ENCODE measurements around the gene GALT. TPM values are rescaled to one million over a fixed set of nuclear protein-coding genes. Genes with fewer than 3 reads are reported as not detected.

GALT gene
- total and polyA plus RNA-seq, 2 of the 13 experiments (the other 11 are each of a cell fraction or from before 2014, with no cell fraction given) = 40.4 to 46.3 TPM

DNA sequence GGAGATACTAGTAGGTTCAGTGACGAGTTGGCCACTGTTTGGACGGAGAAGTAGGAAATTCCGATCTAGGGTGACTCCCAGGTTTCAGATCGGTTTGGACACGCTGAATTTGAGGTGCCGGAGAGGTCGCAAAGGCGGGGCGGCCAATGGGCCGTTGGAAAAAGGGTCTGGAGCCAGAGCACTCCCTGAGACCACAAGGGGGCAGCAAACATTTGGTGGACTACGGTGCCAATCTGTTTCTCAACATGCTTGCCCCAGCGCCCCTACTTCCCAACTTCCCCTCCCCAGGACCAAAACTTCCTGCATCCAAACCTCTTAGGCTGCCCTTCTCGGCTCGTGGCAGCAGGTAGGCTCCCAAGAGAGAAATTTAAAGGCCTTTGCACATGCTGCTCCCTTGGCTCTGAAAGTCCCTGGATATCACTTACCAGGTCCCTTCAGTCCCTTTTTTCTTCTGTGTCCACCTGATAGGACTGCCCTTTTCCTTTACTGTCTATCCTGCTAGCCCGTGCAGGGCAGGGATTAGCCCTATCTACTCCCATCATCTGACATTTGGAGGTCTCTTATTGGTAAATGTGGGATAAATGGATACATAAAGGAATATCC is 33.6 kb upstream of the GALT start (continued):
- TF ChIP-seq, protein P1, sequence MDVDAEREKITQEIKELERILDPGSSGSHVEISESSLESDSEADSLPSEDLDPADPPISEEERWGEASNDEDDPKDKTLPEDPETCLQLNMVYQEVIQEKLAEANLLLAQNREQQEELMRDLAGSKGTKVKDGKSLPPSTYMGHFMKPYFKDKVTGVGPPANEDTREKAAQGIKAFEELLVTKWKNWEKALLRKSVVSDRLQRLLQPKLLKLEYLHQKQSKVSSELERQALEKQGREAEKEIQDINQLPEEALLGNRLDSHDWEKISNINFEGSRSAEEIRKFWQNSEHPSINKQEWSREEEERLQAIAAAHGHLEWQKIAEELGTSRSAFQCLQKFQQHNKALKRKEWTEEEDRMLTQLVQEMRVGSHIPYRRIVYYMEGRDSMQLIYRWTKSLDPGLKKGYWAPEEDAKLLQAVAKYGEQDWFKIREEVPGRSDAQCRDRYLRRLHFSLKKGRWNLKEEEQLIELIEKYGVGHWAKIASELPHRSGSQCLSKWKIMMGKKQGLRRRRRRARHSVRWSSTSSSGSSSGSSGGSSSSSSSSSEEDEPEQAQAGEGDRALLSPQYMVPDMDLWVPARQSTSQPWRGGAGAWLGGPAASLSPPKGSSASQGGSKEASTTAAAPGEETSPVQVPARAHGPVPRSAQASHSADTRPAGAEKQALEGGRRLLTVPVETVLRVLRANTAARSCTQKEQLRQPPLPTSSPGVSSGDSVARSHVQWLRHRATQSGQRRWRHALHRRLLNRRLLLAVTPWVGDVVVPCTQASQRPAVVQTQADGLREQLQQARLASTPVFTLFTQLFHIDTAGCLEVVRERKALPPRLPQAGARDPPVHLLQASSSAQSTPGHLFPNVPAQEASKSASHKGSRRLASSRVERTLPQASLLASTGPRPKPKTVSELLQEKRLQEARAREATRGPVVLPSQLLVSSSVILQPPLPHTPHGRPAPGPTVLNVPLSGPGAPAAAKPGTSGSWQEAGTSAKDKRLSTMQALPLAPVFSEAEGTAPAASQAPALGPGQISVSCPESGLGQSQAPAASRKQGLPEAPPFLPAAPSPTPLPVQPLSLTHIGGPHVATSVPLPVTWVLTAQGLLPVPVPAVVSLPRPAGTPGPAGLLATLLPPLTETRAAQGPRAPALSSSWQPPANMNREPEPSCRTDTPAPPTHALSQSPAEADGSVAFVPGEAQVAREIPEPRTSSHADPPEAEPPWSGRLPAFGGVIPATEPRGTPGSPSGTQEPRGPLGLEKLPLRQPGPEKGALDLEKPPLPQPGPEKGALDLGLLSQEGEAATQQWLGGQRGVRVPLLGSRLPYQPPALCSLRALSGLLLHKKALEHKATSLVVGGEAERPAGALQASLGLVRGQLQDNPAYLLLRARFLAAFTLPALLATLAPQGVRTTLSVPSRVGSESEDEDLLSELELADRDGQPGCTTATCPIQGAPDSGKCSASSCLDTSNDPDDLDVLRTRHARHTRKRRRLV (CRISPR knock-in tag; IDR thresholded peaks at IDR 0.05) = no peak
- TF ChIP-seq PRPF4 (IDR thresholded peaks at IDR 0.05; ENCODE audit: low read depth, low read length, poor library complexity, severe bottlenecking) = no peak
- no peak for TF ChIP-seq SMARCE1 (IDR thresholded peaks at IDR 0.05; ENCODE audit: borderline replicate concordance)
- no peak for TF ChIP-seq ZFP36L2 (CRISPR knock-in tag; IDR thresholded peaks at IDR 0.05)
- TF ChIP-seq SOX6 (IDR thresholded peaks at IDR 0.05) = no peak
- TF ChIP-seq SOX6 (CRISPR knock-in tag; IDR thresholded peaks at IDR 0.05) = peak; percentile 18; the same call in 1 of the 2 replicates
- TF ChIP-seq STAT5B (CRISPR knock-in tag; IDR thresholded peaks at IDR 0.05) = no peak
- TF ChIP-seq, protein P2, sequence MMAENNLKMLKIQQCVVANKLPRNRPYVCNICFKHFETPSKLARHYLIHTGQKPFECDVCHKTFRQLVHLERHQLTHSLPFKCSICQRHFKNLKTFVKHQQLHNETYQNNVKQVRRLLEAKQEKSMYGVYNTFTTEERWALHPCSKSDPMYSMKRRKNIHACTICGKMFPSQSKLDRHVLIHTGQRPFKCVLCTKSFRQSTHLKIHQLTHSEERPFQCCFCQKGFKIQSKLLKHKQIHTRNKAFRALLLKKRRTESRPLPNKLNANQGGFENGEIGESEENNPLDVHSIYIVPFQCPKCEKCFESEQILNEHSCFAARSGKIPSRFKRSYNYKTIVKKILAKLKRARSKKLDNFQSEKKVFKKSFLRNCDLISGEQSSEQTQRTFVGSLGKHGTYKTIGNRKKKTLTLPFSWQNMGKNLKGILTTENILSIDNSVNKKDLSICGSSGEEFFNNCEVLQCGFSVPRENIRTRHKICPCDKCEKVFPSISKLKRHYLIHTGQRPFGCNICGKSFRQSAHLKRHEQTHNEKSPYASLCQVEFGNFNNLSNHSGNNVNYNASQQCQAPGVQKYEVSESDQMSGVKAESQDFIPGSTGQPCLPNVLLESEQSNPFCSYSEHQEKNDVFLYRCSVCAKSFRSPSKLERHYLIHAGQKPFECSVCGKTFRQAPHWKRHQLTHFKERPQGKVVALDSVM (CRISPR knock-in tag; IDR thresholded peaks at IDR 0.05) = no peak
- TF ChIP-seq, protein P3, sequence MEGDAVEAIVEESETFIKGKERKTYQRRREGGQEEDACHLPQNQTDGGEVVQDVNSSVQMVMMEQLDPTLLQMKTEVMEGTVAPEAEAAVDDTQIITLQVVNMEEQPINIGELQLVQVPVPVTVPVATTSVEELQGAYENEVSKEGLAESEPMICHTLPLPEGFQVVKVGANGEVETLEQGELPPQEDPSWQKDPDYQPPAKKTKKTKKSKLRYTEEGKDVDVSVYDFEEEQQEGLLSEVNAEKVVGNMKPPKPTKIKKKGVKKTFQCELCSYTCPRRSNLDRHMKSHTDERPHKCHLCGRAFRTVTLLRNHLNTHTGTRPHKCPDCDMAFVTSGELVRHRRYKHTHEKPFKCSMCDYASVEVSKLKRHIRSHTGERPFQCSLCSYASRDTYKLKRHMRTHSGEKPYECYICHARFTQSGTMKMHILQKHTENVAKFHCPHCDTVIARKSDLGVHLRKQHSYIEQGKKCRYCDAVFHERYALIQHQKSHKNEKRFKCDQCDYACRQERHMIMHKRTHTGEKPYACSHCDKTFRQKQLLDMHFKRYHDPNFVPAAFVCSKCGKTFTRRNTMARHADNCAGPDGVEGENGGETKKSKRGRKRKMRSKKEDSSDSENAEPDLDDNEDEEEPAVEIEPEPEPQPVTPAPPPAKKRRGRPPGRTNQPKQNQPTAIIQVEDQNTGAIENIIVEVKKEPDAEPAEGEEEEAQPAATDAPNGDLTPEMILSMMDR (CRISPR knock-in tag; IDR thresholded peaks at IDR 0.05) = peak; percentile 87
- TF ChIP-seq, protein P4, sequence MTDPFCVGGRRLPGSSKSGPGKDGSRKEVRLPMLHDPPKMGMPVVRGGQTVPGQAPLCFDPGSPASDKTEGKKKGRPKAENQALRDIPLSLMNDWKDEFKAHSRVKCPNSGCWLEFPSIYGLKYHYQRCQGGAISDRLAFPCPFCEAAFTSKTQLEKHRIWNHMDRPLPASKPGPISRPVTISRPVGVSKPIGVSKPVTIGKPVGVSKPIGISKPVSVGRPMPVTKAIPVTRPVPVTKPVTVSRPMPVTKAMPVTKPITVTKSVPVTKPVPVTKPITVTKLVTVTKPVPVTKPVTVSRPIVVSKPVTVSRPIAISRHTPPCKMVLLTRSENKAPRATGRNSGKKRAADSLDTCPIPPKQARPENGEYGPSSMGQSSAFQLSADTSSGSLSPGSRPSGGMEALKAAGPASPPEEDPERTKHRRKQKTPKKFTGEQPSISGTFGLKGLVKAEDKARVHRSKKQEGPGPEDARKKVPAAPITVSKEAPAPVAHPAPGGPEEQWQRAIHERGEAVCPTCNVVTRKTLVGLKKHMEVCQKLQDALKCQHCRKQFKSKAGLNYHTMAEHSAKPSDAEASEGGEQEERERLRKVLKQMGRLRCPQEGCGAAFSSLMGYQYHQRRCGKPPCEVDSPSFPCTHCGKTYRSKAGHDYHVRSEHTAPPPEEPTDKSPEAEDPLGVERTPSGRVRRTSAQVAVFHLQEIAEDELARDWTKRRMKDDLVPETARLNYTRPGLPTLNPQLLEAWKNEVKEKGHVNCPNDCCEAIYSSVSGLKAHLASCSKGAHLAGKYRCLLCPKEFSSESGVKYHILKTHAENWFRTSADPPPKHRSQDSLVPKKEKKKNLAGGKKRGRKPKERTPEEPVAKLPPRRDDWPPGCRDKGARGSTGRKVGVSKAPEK (CRISPR knock-in tag; IDR thresholded peaks at IDR 0.05; ENCODE audit: borderline replicate concordance) = no peak
- TF ChIP-seq, protein P5, sequence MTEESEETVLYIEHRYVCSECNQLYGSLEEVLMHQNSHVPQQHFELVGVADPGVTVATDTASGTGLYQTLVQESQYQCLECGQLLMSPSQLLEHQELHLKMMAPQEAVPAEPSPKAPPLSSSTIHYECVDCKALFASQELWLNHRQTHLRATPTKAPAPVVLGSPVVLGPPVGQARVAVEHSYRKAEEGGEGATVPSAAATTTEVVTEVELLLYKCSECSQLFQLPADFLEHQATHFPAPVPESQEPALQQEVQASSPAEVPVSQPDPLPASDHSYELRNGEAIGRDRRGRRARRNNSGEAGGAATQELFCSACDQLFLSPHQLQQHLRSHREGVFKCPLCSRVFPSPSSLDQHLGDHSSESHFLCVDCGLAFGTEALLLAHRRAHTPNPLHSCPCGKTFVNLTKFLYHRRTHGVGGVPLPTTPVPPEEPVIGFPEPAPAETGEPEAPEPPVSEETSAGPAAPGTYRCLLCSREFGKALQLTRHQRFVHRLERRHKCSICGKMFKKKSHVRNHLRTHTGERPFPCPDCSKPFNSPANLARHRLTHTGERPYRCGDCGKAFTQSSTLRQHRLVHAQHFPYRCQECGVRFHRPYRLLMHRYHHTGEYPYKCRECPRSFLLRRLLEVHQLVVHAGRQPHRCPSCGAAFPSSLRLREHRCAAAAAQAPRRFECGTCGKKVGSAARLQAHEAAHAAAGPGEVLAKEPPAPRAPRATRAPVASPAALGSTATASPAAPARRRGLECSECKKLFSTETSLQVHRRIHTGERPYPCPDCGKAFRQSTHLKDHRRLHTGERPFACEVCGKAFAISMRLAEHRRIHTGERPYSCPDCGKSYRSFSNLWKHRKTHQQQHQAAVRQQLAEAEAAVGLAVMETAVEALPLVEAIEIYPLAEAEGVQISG (CRISPR knock-in tag; IDR thresholded peaks at IDR 0.05) = peak; percentile 19; the same call in 1 of the 2 replicates
- 0 out of 2 replicates have a peak, but pooled peaks have one; percentile 36 for TF ChIP-seq CEBPG (CRISPR knock-in tag; IDR thresholded peaks at IDR 0.05)
- peak; percentile 57 for TF ChIP-seq SMC3 (IDR thresholded peaks at IDR 0.05; ENCODE audit: low read length)
- no peak for TF ChIP-seq ZSCAN30 (CRISPR knock-in tag; IDR thresholded peaks at IDR 0.05)

Measured in HepG2 (cell line).